Stimulated activated CD8-positive, alpha-beta memory T cell treated with anti-CD3 and anti-CD28 coated beads, Interleukin-15, amount 100 ng/mL, for 1 hour (primary cell): Measurements from ENCODE around the gene PLSCR2.
"Not testable (repeated sequence)": the region's sequence is repeated elsewhere in the genome, so short reads cannot be mapped to it uniquely, and the experiment has no call there.

ENCODE experiments used
- DNase-seq: peaks from one replicate; pipeline ENCODE4 v3.0.0-alpha.2; 2020; ENCODE audit warnings: low read depth

The PLSCR2 gene

GRCh38 chr3:146416366-146416765, 53.0 kb downstream of the PLSCR2 start:
- no peak for DNase-seq

GRCh38 chr3:146414010-146414409, 55.4 kb downstream of the PLSCR2 start:
- no peak for DNase-seq

DNA sequence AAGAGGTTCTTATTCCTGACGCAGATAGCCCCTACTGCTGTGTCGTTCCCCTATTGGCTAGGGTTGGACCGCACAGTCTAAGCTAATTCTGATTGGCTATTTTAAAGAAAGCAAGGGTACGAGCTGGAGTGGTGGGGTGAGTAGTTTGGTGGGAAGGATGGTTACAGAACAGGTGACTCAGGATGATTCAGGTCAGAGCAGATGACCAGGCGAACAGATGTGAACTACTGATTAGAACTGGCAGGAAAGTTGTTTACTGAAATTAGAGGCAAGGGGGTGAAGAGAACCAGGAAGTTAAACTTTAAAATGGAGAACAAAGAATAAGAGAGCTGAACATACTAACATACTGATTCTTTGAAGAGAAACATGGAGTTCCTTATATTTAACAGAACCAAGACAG, 56.6 kb downstream of the PLSCR2 start:
- not testable (repeated sequence) for DNase-seq

DNA sequence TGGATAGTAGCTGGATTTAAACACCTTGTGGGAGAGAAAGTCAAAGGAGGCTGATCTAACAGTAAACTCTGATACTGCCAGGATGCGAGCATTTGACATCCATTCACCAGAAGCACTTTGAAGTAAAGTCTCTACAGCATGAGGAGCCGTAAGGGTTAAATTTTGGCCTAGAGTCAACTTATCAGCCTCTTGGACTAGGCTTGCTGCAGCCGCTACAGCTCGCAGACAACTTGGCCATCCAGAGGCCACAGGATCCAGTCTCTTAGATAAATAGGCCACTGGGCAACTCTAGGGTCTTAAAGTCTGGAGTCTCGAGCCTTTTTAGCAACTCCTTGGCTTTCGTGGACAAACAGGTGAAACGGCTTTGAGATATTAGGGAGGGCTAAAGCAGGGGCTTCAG, 61.4 kb downstream of the PLSCR2 start:
- DNase-seq: no peak

DNA sequence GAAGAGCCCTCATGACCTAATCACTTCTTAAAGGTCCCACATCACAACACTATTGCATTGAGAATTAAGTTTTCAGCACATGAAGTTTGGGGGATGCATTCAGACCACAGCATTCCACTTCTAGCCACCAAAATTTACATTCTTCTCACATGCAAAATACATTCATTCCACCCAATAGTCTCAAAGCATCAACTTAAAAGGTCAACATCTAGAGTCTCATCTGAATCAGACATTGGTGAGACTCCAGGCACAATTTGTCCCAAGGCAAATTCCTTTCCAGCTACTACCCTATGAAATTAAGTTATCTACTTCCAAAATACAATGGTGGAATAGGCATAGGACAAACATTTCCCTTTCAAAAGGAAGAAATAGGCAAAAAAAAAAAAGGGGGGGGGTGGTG, 64.9 kb downstream of the PLSCR2 start:
- no peak for DNase-seq

- DNase-seq: no peak
Observed at GRCh38 chr3:146403792-146404191, 65.6 kb downstream of the PLSCR2 start.

- no peak for DNase-seq
Observed at GRCh38 chr3:146396792-146397191, 72.6 kb downstream of the PLSCR2 start.

DNA sequence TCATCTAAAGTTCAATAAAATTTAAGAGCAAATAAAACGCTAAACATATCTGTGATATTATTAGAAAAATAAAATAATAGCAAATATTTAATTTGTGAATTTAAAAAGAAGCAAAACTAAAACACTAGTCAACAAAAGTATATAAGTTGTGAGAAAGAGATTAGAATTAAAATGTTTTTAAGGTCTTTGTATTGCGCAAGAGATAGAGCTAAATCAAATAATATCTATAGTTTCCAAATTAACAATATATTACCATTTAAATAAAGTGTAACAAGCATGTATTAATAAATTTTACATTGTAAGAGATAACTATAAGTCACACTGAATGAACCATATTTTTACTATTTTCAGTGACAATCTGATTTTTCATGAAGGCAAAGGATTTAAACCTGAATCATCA, 74.2 kb downstream of the PLSCR2 start:
- no peak for DNase-seq

DNA sequence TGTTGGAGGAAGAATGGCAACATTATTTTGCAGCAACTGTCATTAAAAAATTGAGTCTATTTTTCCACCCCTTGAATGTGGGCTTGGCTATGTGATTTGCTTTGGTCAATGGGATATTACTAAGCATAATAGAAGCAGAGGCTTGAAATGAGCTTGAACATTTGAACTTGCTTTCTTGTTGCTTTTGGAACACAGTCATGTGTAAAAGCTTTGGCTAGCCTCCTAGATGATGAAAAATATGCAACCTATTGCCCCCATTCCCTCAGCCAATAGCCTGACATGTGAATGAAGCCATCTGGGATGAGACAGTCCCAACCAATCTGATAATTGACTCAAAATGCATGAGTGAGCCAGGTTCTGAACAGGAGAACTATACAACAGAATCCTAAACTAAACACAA, 78.4 kb downstream of the PLSCR2 start:
- no peak for DNase-seq

DNA sequence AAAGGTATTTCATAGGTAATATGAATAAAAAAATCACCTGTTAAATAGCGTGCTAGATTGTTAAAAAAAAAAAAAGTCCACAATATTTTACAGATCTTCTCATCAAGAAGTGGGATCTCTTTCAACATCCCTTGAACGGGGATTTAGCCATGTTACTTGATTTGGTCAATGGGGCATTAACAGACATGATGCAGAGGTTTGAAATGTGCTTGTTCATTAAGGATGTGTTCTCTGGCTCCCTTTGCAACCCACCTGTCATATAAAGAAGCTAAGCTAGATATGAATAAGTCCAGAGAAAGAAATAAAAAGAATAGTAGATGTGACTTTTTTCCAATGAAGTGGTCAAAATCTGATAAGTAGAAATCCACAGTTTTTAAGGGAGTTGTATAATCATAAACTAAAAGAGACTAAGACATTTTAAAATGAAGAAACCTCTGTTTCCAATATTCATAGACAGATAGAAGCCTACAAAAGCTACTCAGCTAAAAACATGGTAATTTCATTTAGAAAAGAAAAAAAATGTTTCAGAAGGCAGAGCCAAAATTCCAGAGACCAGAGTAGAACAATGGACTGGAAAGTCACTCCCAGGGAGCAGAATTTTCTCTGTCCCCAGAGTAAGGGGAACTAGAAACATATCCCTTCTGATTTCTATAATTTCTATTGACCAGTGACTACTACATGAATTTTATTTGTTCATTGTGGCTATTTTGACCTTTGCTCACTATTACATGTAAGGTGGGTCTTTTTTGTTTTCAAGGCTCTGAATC, 79.2 kb downstream of the PLSCR2 start:
- no peak for DNase-seq

GRCh38 chr3:146387566-146387965, 81.8 kb downstream of the PLSCR2 start:
- no peak for DNase-seq

- DNase-seq: no peak
Observed at GRCh38 chr3:146386936-146387335, 82.4 kb downstream of the PLSCR2 start.

DNA sequence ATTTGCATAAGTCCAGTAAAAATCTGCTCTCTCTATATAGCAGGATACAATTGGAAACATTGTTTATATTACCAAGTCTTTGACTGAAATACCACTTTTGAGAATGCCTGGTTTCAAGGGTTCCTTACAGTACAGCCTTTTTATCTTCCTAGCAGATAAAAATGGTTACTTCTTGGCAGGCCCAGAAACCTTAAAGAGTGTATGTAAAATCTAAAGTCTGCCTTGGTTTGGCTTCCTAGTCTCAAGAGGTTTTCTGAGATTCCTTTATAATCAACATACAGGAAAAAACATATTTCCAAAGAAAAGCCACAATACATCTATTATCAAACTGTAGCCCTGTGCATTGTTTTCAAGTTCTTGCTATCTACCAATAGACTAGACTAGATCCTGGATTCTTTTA, 84.6 kb downstream of the PLSCR2 start:
- no peak for DNase-seq
